SK-N-SH (cell line): ENCODE data around the gene CAV3. TPM values are rescaled to one million over a fixed set of nuclear protein-coding genes. Genes with fewer than 3 reads are reported as not detected.

Experiments
- CTCF ChIA-PET: fragments of 300-600, 350-600 bp; formaldehyde crosslinking; extraction: SDS; loops from one replicate; lab custom pipeline; 2021; lab: Yijun Ruan, JAX
- POLR2A ChIA-PET: fragments of 350-600 bp; sonication (Branson Sonifier 250); formaldehyde crosslinking; extraction: SDS; loops from one replicate; lab custom pipeline; 2020; ENCODE audit warnings: antibody characterized with exemption, inconsistent platforms; lab: Yijun Ruan, JAX
- DNase-seq: peaks from one replicate; pipeline ENCODE4 v3.0.0; 2012
- H2AFZ ChIP-seq: fragments of 200-600 bp; sonication (generic); 2 replicates; pipeline ENCODE4 v1.8.1; 2016; ENCODE audit warnings: antibody characterized with exemption, mild to moderate bottlenecking, low read depth
- H3F3A ChIP-seq: fragments of 200-600 bp; sonication (generic); replicated peaks from 2 replicates; pipeline ENCODE3; 2016; ENCODE audit warnings: antibody characterized with exemption, mild to moderate bottlenecking; ENCODE audit not compliant: insufficient read depth
- H3K27ac ChIP-seq, 2 experiments: fragments of 200-500 bp in 1 of 2; fragments of 200-600 bp in 1 of 2; sonication (Bioruptor generic) in 1 of 2; sonication (generic), shearing (Covaris generic) in 1 of 2; 2 replicates each; pipeline versions ENCODE4 v1.5.1 to v1.6.1; 2014 to 2016; ENCODE audit warnings: low read depth in 2 of 2, inconsistent platforms in 1 of 2, low read length in 1 of 2, mild to moderate bottlenecking in 1 of 2, mixed read lengths in 1 of 2
- H3K27me3 ChIP-seq: fragments of 200-600 bp; sonication (generic), shearing (Covaris generic); 2 replicates; pipeline ENCODE4 v1.6.1; 2016; ENCODE audit warnings: mixed run types; ENCODE audit not compliant: insufficient read depth
- H3K36me3 ChIP-seq, 2 experiments: fragments of 200-500 bp in 1 of 2; fragments of 200-600 bp in 1 of 2; sonication (Bioruptor generic) in 1 of 2; sonication (generic) in 1 of 2; replicated peaks in 1 of 2; 2 replicates each; pipeline versions ENCODE3 to v1.5.1; 2014 to 2016; ENCODE audit warnings: low read length in 1 of 2, mild to moderate bottlenecking in 1 of 2; ENCODE audit not compliant: insufficient read depth in 2 of 2, control insufficient read depth in 1 of 2
- H3K4me1 ChIP-seq, 2 experiments: fragments of 200-500 bp in 1 of 2; fragments of 200-600 bp in 1 of 2; sonication (Bioruptor generic) in 1 of 2; sonication (generic), shearing (Covaris generic) in 1 of 2; 2 replicates each; pipeline versions ENCODE4 v1.5.1 to v1.6.1; 2014 to 2016; ENCODE audit warnings: low read depth in 1 of 2, low read length in 1 of 2, mixed run types in 1 of 2; ENCODE audit not compliant: insufficient read depth in 2 of 2, control insufficient read depth in 1 of 2
- H3K4me2 ChIP-seq: fragments of 200-600 bp; sonication (generic), shearing (Covaris generic); 2 replicates; pipeline ENCODE4 v1.6.1; 2017; ENCODE audit warnings: mixed run types
- H3K4me3 ChIP-seq, 2 experiments: fragments of 200-500 bp in 1 of 2; fragments of 200-600 bp in 1 of 2; sonication (Bioruptor generic) in 1 of 2; sonication (generic), shearing (Covaris generic) in 1 of 2; 2 replicates each; pipeline versions ENCODE4 v1.5.1 to v1.8.1; 2014 to 2016; ENCODE audit warnings: low read depth in 2 of 2, inconsistent platforms in 1 of 2, low read length in 1 of 2, mild to moderate bottlenecking in 1 of 2, mixed read lengths in 1 of 2, moderate library complexity in 1 of 2
- H3K79me2 ChIP-seq: fragments of 200-600 bp; sonication (generic); 2 replicates; pipeline ENCODE4 v1.8.1; 2017; ENCODE audit warnings: mild to moderate bottlenecking; ENCODE audit not compliant: insufficient read depth
- H3K9ac ChIP-seq: fragments of 200-600 bp; sonication (generic); 2 replicates; pipeline ENCODE4 v1.6.1; 2017; ENCODE audit warnings: mixed run types
- H3K9me2 ChIP-seq: fragments of 200-600 bp; sonication (generic); 2 replicates; pipeline ENCODE4 v1.6.1; 2017; ENCODE audit warnings: mixed run types
- H3K9me3 ChIP-seq: fragments of 200-600 bp; sonication (generic); 2 replicates; pipeline ENCODE4 v1.6.1; 2017; ENCODE audit warnings: mixed run types, mild to moderate bottlenecking, moderate library complexity
- H4K20me1 ChIP-seq: fragments of 200-600 bp; sonication (generic); 2 replicates; pipeline ENCODE4 v1.6.1; 2017; ENCODE audit warnings: mild to moderate bottlenecking, mixed run types; ENCODE audit not compliant: insufficient read depth
- CHD2 ChIP-seq: fragments of 150-350 bp; IDR thresholded peaks from 2 replicates; pipeline ENCODE4 v1.6.1; 2018; ENCODE audit warnings: low read length; ENCODE audit not compliant: partially characterized antibody
- EP300 ChIP-seq, 2 experiments: IDR thresholded peaks; 2 replicates each; pipeline versions ENCODE4 v1.4.0 to v1.6.1; 2012; ENCODE audit warnings: borderline replicate concordance in 1 of 2, low read depth in 1 of 2, low read length in 1 of 2
- FOSL2 ChIP-seq: IDR thresholded peaks from 2 replicates; pipeline ENCODE4 v1.4.0; 2012; ENCODE audit warnings: low read depth, mild to moderate bottlenecking, moderate library complexity, borderline replicate concordance
- FOXJ3 ChIP-seq: sonication (generic); formaldehyde crosslinking; IDR thresholded peaks from 2 replicates; pipeline ENCODE4 v1.5.1; 2020; ENCODE audit warnings: mild to moderate bottlenecking, missing genetic modification reagents
- FOXM1 ChIP-seq: IDR thresholded peaks from 2 replicates; pipeline ENCODE4 v1.4.0; 2012; ENCODE audit warnings: low read depth, mild to moderate bottlenecking
- IRF3 ChIP-seq: fragments of 150-350 bp; IDR thresholded peaks from 2 replicates; pipeline ENCODE4 v1.6.1; 2016; ENCODE audit warnings: mild to moderate bottlenecking, low read depth, low read length
- JUND ChIP-seq: IDR thresholded peaks from 2 replicates; pipeline ENCODE4 v1.4.0; 2012
- MXI1 ChIP-seq: IDR thresholded peaks from 2 replicates; pipeline ENCODE4 v1.6.1; 2012; ENCODE audit warnings: mild to moderate bottlenecking, low read depth, low read length, improper control_type of control experiment
- NFIC ChIP-seq: IDR thresholded peaks from 2 replicates; pipeline ENCODE4 v1.4.0; 2012; ENCODE audit warnings: borderline replicate concordance
- NRF1 ChIP-seq: IDR thresholded peaks from 2 replicates; pipeline ENCODE4 v1.6.1; 2012; ENCODE audit warnings: low read depth, mild to moderate bottlenecking, low read length
- POLR2AphosphoS5 ChIP-seq: IDR thresholded peaks from 2 replicates; pipeline ENCODE4 v1.6.1; 2012; ENCODE audit warnings: low read depth, low read length
- RFX5 ChIP-seq: IDR thresholded peaks from 2 replicates; pipeline ENCODE4 v1.6.1; 2012; ENCODE audit warnings: mild to moderate bottlenecking, improper control_type of control experiment, low read length
- RXRA ChIP-seq: IDR thresholded peaks from 2 replicates; pipeline ENCODE4 v1.4.0; 2012; ENCODE audit warnings: low read depth, mild to moderate bottlenecking, borderline replicate concordance
- TAF1 ChIP-seq: IDR thresholded peaks from 2 replicates; pipeline ENCODE4 v1.6.1; 2012; ENCODE audit warnings: low read depth, mild to moderate bottlenecking, low read length, moderate library complexity, borderline replicate concordance
- TCF12 ChIP-seq: IDR thresholded peaks from 2 replicates; pipeline ENCODE4 v1.4.0; 2012
- TEAD4 ChIP-seq: IDR thresholded peaks from 2 replicates; pipeline ENCODE4 v1.4.0; 2012; ENCODE audit warnings: mild to moderate bottlenecking, borderline replicate concordance; ENCODE audit not compliant: insufficient read depth
- USF1 ChIP-seq: IDR thresholded peaks from 2 replicates; pipeline ENCODE4 v1.4.0; 2012; ENCODE audit warnings: low read depth, borderline replicate concordance
- WGBS: methylation state at CpG from one replicate; pipeline ENCODE4 v1.1.6; 2017; ENCODE audit warnings: low lambda C conversion rate; 5-methylcytosine and 5-hydroxymethylcytosine counted together
- polyA plus RNA-seq, 3 experiments: library from polyadenylated mRNA; depleted of rRNA; stranded (reverse); fragments of >200 nt; gene quantifications; 2 replicates each; pipeline ENCODE4 v1.2.3, GENCODE V29; 2012
- TF ChIP-seq, protein P1 (sequence below): IDR thresholded peaks from 2 replicates; pipeline ENCODE4 v1.6.1; 2012; ENCODE audit warnings: mild to moderate bottlenecking, low read depth, low read length, moderate library complexity
- TF ChIP-seq, protein P2 (sequence below): fragments of 150-350 bp; IDR thresholded peaks from 2 replicates; pipeline ENCODE4 v1.6.1; 2017; ENCODE audit warnings: antibody characterized with exemption, low read length, low read depth, borderline replicate concordance

CAV3 gene
- polyA plus RNA-seq, 1 of the 3 experiments (the other 2 are of a cell fraction) = not detected

- H3K4me1 ChIP-seq = peaks cover 10 to 25% of the 10 kb centered on the region in 2 experiments
- H3K27me3 ChIP-seq = no peaks in the 10 kb centered on the region
- H2AFZ ChIP-seq = peak overlapping the region; percentile 67; the same call in 1 of the 2 replicates
- peak overlapping the region in 1 of 2 experiments; percentile 67; a peak in 3 of 4 replicates for H3K27ac ChIP-seq
- DNase-seq = peak; percentile 42
- POLR2A ChIA-PET = no interaction called here
- H3K36me3 ChIP-seq = no peaks in the 10 kb centered on the region
- TF ChIP-seq EP300 (IDR thresholded peaks at IDR 0.05; ENCODE audit: borderline replicate concordance in 1 of 2, low read depth in 1 of 2, low read length in 1 of 2) = peak in 1 of 2 experiments; percentile 36; a peak in 1 of 4 replicates
- TF ChIP-seq JUND = peak; percentile 63
- no peak for TF ChIP-seq POLR2AphosphoS5
- TF ChIP-seq USF1 = no peak
- peak; percentile 73; the same call in 1 of the 2 replicates for TF ChIP-seq FOSL2
- TF ChIP-seq TCF12 = peak; percentile 80
- TF ChIP-seq, protein P1, sequence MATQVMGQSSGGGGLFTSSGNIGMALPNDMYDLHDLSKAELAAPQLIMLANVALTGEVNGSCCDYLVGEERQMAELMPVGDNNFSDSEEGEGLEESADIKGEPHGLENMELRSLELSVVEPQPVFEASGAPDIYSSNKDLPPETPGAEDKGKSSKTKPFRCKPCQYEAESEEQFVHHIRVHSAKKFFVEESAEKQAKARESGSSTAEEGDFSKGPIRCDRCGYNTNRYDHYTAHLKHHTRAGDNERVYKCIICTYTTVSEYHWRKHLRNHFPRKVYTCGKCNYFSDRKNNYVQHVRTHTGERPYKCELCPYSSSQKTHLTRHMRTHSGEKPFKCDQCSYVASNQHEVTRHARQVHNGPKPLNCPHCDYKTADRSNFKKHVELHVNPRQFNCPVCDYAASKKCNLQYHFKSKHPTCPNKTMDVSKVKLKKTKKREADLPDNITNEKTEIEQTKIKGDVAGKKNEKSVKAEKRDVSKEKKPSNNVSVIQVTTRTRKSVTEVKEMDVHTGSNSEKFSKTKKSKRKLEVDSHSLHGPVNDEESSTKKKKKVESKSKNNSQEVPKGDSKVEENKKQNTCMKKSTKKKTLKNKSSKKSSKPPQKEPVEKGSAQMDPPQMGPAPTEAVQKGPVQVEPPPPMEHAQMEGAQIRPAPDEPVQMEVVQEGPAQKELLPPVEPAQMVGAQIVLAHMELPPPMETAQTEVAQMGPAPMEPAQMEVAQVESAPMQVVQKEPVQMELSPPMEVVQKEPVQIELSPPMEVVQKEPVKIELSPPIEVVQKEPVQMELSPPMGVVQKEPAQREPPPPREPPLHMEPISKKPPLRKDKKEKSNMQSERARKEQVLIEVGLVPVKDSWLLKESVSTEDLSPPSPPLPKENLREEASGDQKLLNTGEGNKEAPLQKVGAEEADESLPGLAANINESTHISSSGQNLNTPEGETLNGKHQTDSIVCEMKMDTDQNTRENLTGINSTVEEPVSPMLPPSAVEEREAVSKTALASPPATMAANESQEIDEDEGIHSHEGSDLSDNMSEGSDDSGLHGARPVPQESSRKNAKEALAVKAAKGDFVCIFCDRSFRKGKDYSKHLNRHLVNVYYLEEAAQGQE = peak; percentile 81
- no peak for TF ChIP-seq TAF1
- 0 out of 2 replicates have a peak, but pooled peaks have one; percentile 16 for TF ChIP-seq TEAD4
- TF ChIP-seq RXRA = no peak
- TF ChIP-seq, all 33 proteins: peak for 6
- Histone ChIP-seq H3F3A (peaks cover 14% of the 10 kb centered on the region), H3K9ac (peak overlapping the region; percentile 17; the same call in 1 of the 2 replicates), H3K4me2 (peak overlapping the region; percentile 75), H3K4me3 (peak overlapping the region in 1 of 2 experiments; percentile 13; a peak in 1 of 4 replicates), H3K9me3 (no peaks in the 10 kb centered on the region), H3K79me2 (no peaks in the 10 kb centered on the region), H4K20me1 (no peaks in the 10 kb centered on the region), H3K9me2 (no peaks in the 10 kb centered on the region)
- WGBS = 21% methylated on average over 11 of the region's 13 CpGs
- CTCF ChIA-PET = interaction anchor here (3.8 kb wide), 1 partner anchor 28 kb away, joined by 23 read pairs; the partner anchor contains the start of gene OXTR
Measured at GRCh38 chr3:8741581-8742261, 8.1 kb downstream of the CAV3 start.

- no peaks in the 10 kb centered on the region for H4K20me1 ChIP-seq
- WGBS = 80% methylated on average over 6 of the region's 6 CpGs
- ChIA-PET CTCF (interaction anchor here (1.4 to 1.7 kb wide), 2 partner anchors 9 to 10 kb away, joined by 3 to 4 read pairs; no protein-coding TSS in a partner anchor), POLR2A (no interaction called here)
- no peaks in the 10 kb centered on the region for H3K9me2 ChIP-seq
- H3K4me1 ChIP-seq = peaks cover 10 to 25% of the 10 kb centered on the region in 2 experiments
- H3K27me3 ChIP-seq = no peaks in the 10 kb centered on the region
- H3K9me3 ChIP-seq = no peaks in the 10 kb centered on the region
- H3K27ac ChIP-seq = no peak overlapping the region
- DNase-seq = no peak
- no peak overlapping the region for H3K4me2 ChIP-seq
- H3K79me2 ChIP-seq = no peaks in the 10 kb centered on the region
- no peak overlapping the region for H3K4me3 ChIP-seq
- H3K9ac ChIP-seq = no peak overlapping the region
- no peaks in the 10 kb centered on the region for H3K36me3 ChIP-seq
- H3F3A ChIP-seq = peaks cover 16% of the 10 kb centered on the region
- H2AFZ ChIP-seq = no peak overlapping the region
- TF ChIP-seq FOXJ3 (CRISPR knock-in tag) (no peak), NFIC (no peak), MXI1 (no peak), NRF1 (no peak), IRF3 (no peak), POLR2AphosphoS5 (no peak), CHD2 (no peak), EP300 (IDR thresholded peaks at IDR 0.05; ENCODE audit: borderline replicate concordance in 1 of 2, low read depth in 1 of 2, low read length in 1 of 2) (no peak), FOXM1 (no peak), TEAD4 (no peak), TAF1 (no peak), RFX5 (no peak)
- TF ChIP-seq, protein P2, sequence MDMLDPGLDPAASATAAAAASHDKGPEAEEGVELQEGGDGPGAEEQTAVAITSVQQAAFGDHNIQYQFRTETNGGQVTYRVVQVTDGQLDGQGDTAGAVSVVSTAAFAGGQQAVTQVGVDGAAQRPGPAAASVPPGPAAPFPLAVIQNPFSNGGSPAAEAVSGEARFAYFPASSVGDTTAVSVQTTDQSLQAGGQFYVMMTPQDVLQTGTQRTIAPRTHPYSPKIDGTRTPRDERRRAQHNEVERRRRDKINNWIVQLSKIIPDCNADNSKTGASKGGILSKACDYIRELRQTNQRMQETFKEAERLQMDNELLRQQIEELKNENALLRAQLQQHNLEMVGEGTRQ = no peak
Measured at GRCh38 chr3:8743021-8743601, 9.5 kb downstream of the CAV3 start.
